IMR-90 (cell line): Measurements from ENCODE around the gene GPC6. TPM values are rescaled to one million over a fixed set of nuclear protein-coding genes. Genes with fewer than 3 reads are reported as not detected.

Experiments used
- ATAC-seq: fragments of 200-7000 bp; cut with Tn5 transposase; 2 replicates; pipeline ENCODE4 v1.9.1; 2020; ENCODE audit warnings: low read depth, mild to moderate bottlenecking, moderate library complexity
- BruUV-seq: library from RNA; stranded (reverse); fragments of 400-500 nt; replicated peaks from 2 replicates; lab custom pipeline; 2021; lab: Mats Ljungman, UMichigan
- CTCF ChIA-PET: fragments of 300-600 bp; formaldehyde crosslinking; extraction: SDS; loops from one replicate; lab custom pipeline; 2021; ENCODE audit warnings: antibody characterized with exemption; lab: Yijun Ruan, JAX
- POLR2A ChIA-PET: fragments of 300-600 bp; sonication (Branson Sonifier 250); formaldehyde crosslinking; loops from one replicate; lab custom pipeline; 2022; ENCODE audit warnings: antibody characterized with exemption; ENCODE audit not compliant: unreplicated experiment; lab: Charles Lee
- DNase-seq: peaks from one replicate; pipeline ENCODE4 v3.0.0; 2013
- H2AFZ ChIP-seq: replicated peaks from 2 replicates; pipeline ENCODE3; 2013; ENCODE audit warnings: low read length, mild to moderate bottlenecking; ENCODE audit not compliant: poor library complexity
- H2AK5ac ChIP-seq: 2 replicates; pipeline ENCODE4 v1.6.1; 2013; ENCODE audit warnings: low read depth, low read length, inconsistent platforms
- H2AK9ac ChIP-seq: replicated peaks from 2 replicates; pipeline ENCODE3; 2013; ENCODE audit warnings: mild to moderate bottlenecking, low read depth, low read length, moderate library complexity; ENCODE audit not compliant: poor library complexity
- H2BK120ac ChIP-seq: 2 replicates; pipeline ENCODE4 v1.6.1; 2013; ENCODE audit warnings: low read depth, low read length, inconsistent platforms
- H2BK15ac ChIP-seq: 3 replicates; pipeline ENCODE4 v1.6.1; 2013; ENCODE audit warnings: low read depth, low read length, inconsistent platforms
- H2BK20ac ChIP-seq: 2 replicates; pipeline ENCODE4 v1.6.1; 2013; ENCODE audit warnings: low read depth, mild to moderate bottlenecking, inconsistent platforms, low read length, moderate library complexity
- H2BK5ac ChIP-seq: 2 replicates; pipeline ENCODE4 v1.6.1; 2013; ENCODE audit warnings: mild to moderate bottlenecking, low read depth, low read length, inconsistent platforms; ENCODE audit not compliant: poor library complexity, severe bottlenecking
- H3K14ac ChIP-seq: replicated peaks from 2 replicates; pipeline ENCODE4 v1.6.1; 2013; ENCODE audit warnings: low read depth, low read length, inconsistent platforms
- H3K18ac ChIP-seq: 2 replicates; pipeline ENCODE4 v1.6.1; 2013; ENCODE audit warnings: low read depth, low read length, control low read depth
- H3K23ac ChIP-seq: 2 replicates; pipeline ENCODE4 v1.6.1; 2013; ENCODE audit warnings: low read depth, low read length, inconsistent platforms
- H3K27ac ChIP-seq: 2 replicates; pipeline ENCODE4 v1.5.1; 2013; ENCODE audit warnings: mild to moderate bottlenecking, control low read depth, low read length; ENCODE audit not compliant: insufficient read depth
- H3K27me3 ChIP-seq: 2 replicates; pipeline ENCODE4 v1.6.1; 2013; ENCODE audit warnings: low read length; ENCODE audit not compliant: control insufficient read depth, insufficient read depth
- H3K36me3 ChIP-seq: 2 replicates; pipeline ENCODE4 v1.6.1; 2013; ENCODE audit warnings: low read length, mixed read lengths; ENCODE audit not compliant: control insufficient read depth, insufficient read depth
- H3K4ac ChIP-seq: 2 replicates; pipeline ENCODE4 v1.6.1; 2013; ENCODE audit warnings: low read depth, low read length, inconsistent platforms
- H3K4me1 ChIP-seq: 2 replicates; pipeline ENCODE4 v1.6.1; 2013; ENCODE audit warnings: low read length, mixed read lengths; ENCODE audit not compliant: control insufficient read depth, insufficient read depth
- H3K4me2 ChIP-seq: 2 replicates; pipeline ENCODE4 v1.6.1; 2013; ENCODE audit warnings: low read depth, mild to moderate bottlenecking, control low read depth, low read length, moderate library complexity
- H3K4me3 ChIP-seq: 2 replicates; pipeline ENCODE4 v1.5.1; 2013; ENCODE audit warnings: low read depth, mild to moderate bottlenecking, control low read depth, low read length, moderate library complexity; ENCODE audit not compliant: insufficient read depth
- H3K56ac ChIP-seq: 2 replicates; pipeline ENCODE4 v1.6.1; 2013; ENCODE audit warnings: low read length, inconsistent platforms; ENCODE audit not compliant: insufficient read depth; ENCODE audit errors: extremely low read depth
- H3K79me1 ChIP-seq, 2 experiments: 2 replicates each; pipeline ENCODE4 v1.6.1; 2013; ENCODE audit warnings: low read length in 2 of 2, inconsistent platforms in 1 of 2, low read depth in 1 of 2
- H3K9ac ChIP-seq: 2 replicates; pipeline ENCODE4 v1.6.1; 2013; ENCODE audit warnings: low read depth, low read length, control low read depth
- H3K9me1 ChIP-seq: 2 replicates; pipeline ENCODE4 v1.6.1; 2013; ENCODE audit warnings: low read length, inconsistent platforms; ENCODE audit not compliant: insufficient read depth
- H3K9me3 ChIP-seq: 2 replicates; pipeline ENCODE4 v1.6.1; 2013; ENCODE audit warnings: low read length; ENCODE audit not compliant: control insufficient read depth, insufficient read depth
- H4K20me1 ChIP-seq: 2 replicates; pipeline ENCODE4 v1.6.1; 2013; ENCODE audit warnings: low read length, inconsistent platforms; ENCODE audit not compliant: insufficient read depth
- H4K5ac ChIP-seq: 2 replicates; pipeline ENCODE4 v1.6.1; 2013; ENCODE audit warnings: mild to moderate bottlenecking, low read depth, low read length, control low read depth
- H4K8ac ChIP-seq, 2 experiments: 2 replicates each; pipeline ENCODE4 v1.6.1; 2013; ENCODE audit warnings: low read depth in 2 of 2, low read length in 2 of 2, control low read depth in 1 of 2, inconsistent platforms in 1 of 2
- H4K91ac ChIP-seq: 2 replicates; pipeline ENCODE4 v1.6.1; 2013; ENCODE audit warnings: low read depth, low read length, inconsistent platforms; ENCODE audit not compliant: insufficient read depth
- CEBPB ChIP-seq: IDR thresholded peaks from 2 replicates; pipeline ENCODE4 v1.6.1; 2012; ENCODE audit warnings: low read depth, low read length, improper control_type of control experiment
- CHD1 ChIP-seq: IDR thresholded peaks from 2 replicates; pipeline ENCODE4 v1.6.1; 2012; ENCODE audit warnings: low read depth, low read length, improper control_type of control experiment
- CTCF ChIP-seq: conservative IDR thresholded peaks from 2 replicates; pipeline ENCODE4 v1.5.1; 2012; ENCODE audit warnings: mild to moderate bottlenecking, low read depth, low read length, improper control_type of control experiment
- MAFK ChIP-seq: IDR thresholded peaks from 2 replicates; pipeline ENCODE4 v1.6.1; 2012; ENCODE audit warnings: low read depth, low read length, improper control_type of control experiment
- MAZ ChIP-seq: IDR thresholded peaks from 2 replicates; pipeline ENCODE4 v1.6.1; 2012; ENCODE audit warnings: low read depth, mild to moderate bottlenecking, low read length, improper control_type of control experiment, moderate library complexity, borderline replicate concordance
- NFE2L2 ChIP-seq: fragments of 150-350 bp; IDR thresholded peaks from 2 replicates; pipeline ENCODE4 v1.6.1; 2016; ENCODE audit warnings: low read depth, mild to moderate bottlenecking, low read length
- RAD21 ChIP-seq: IDR thresholded peaks from 2 replicates; pipeline ENCODE4 v1.6.1; 2012; ENCODE audit warnings: low read length, improper control_type of control experiment
- RCOR1 ChIP-seq: IDR thresholded peaks from 2 replicates; pipeline ENCODE4 v1.6.1; 2012; ENCODE audit warnings: mild to moderate bottlenecking, low read length, improper control_type of control experiment; ENCODE audit not compliant: insufficient replicate concordance
- RFX5 ChIP-seq: IDR thresholded peaks from 2 replicates; pipeline ENCODE4 v1.8.0; 2012; ENCODE audit warnings: low read depth, mild to moderate bottlenecking, low read length, moderate library complexity
- WGBS, 2 experiments: methylation state at CpG; one replicate each; pipeline versions ENCODE4 v1.1.5 to v1.1.7; 2013; ENCODE audit warnings: missing lambda C conversion rate in 2 of 2; ENCODE audit not compliant: insufficient read length in 1 of 2; ENCODE audit errors: extremely low coverage in 2 of 2; 5-methylcytosine and 5-hydroxymethylcytosine counted together
- dilution Hi-C: fragments of 300-500 bp; cut with HindIII; formaldehyde crosslinking; loops from one replicate; pipeline ENCODE4 v1.14.3; 2018; ENCODE audit warnings: low sequenced_read_pairs; ENCODE audit not compliant: unreplicated experiment
- in situ Hi-C: fragments of 300-500 bp; cut with MboI; formaldehyde crosslinking; loops from 3 replicates; pipeline ENCODE4 v1.14.3; 2019; ENCODE audit warnings: low sequenced_read_pairs, inconsistent platforms, mixed read lengths
- intact Hi-C: fragments of 100-400 bp; cut with micrococcal nuclease; formaldehyde crosslinking; loops from 2 replicates; pipeline ENCODE4 v1.10.0; 2022
- polyA plus RNA-seq, 3 experiments: library from polyadenylated mRNA; depleted of rRNA; stranded (reverse); fragments of >200 nt; gene quantifications; 2 replicates each; pipeline ENCODE4 v1.2.3, GENCODE V29; 2012; ENCODE audit warnings: low replicate concordance in 1 of 3
- total RNA-seq: library from RNA; depleted of rRNA; stranded (reverse); fragments of >200 nt; gene quantifications from 2 replicates; pipeline ENCODE4 v1.2.3, GENCODE V29; 2012

The GPC6 gene
- total and polyA plus RNA-seq, 2 of the 4 experiments (the other 2 are of a cell fraction) = 14.9 to 39.4 TPM

- H3K27me3 ChIP-seq = no peaks in the 10 kb centered on the region
- no peak overlapping the region for H3K27ac ChIP-seq
- H2AFZ ChIP-seq = no peak overlapping the region
- no peak overlapping the region for H2AK5ac ChIP-seq
- H3K4me2 ChIP-seq = no peak overlapping the region
- H3K9me3 ChIP-seq = no peaks in the 10 kb centered on the region
- H2BK5ac ChIP-seq = no peak overlapping the region
- no peak overlapping the region for H3K14ac ChIP-seq
- dilution Hi-C loops (no loop called here), in situ Hi-C loops (no loop called here), intact Hi-C loops (no loop called here)
- no peak overlapping the region for H3K56ac ChIP-seq
- H3K9ac ChIP-seq = no peak overlapping the region
- no peaks in the 10 kb centered on the region; the same call in 1 of the 2 replicates for H3K9me1 ChIP-seq
- H3K18ac ChIP-seq = no peak overlapping the region
- H2AK9ac ChIP-seq = no peak overlapping the region
- H3K23ac ChIP-seq = no peak overlapping the region
- no peak overlapping the region for H3K4me3 ChIP-seq
- no peaks in the 10 kb centered on the region for H3K36me3 ChIP-seq
- no peak for DNase-seq
- no CpG with 5 or more reads among the region's 2 CpGs for WGBS, 2 experiments
- BruUV-seq = no TSS peak
- H4K20me1 ChIP-seq = no peaks in the 10 kb centered on the region
- H4K8ac ChIP-seq = no peak overlapping the region
- no peak overlapping the region for H2BK15ac ChIP-seq
- no peak overlapping the region for H2BK120ac ChIP-seq
- TF ChIP-seq MAFK (no peak), CHD1 (no peak), NFE2L2 (no peak), CTCF (no peak), MAZ (no peak), RFX5 (no peak), RCOR1 (no peak), RAD21 (no peak), CEBPB (no peak)
- no peak overlapping the region for H4K91ac ChIP-seq
- H3K4ac ChIP-seq = no peak overlapping the region
- H2BK20ac ChIP-seq = no peak overlapping the region
- H4K5ac ChIP-seq = no peak overlapping the region
- ChIA-PET CTCF (no interaction called here), POLR2A (no interaction called here)
- no peaks in the 10 kb centered on the region for H3K4me1 ChIP-seq
- ATAC-seq = no peak
- H3K79me1 ChIP-seq = no peaks in the 10 kb centered on the region
These were observed 927.0 kb downstream of the GPC6 start for GRCh38 chr13:94153586-94153985.
